A549 (cell line): ENCODE measurements around the gene TMEM132D. TPM values are rescaled to one million over a fixed set of nuclear protein-coding genes. Genes with fewer than 3 reads are reported as not detected.

ENCODE experiments used
- ATAC-seq, 2 experiments: fragments of 200-7000 bp in 1 of 2; fragments of >200 bp in 1 of 2; cut with Nextera tagmentation in 1 of 2; cut with Tn5 transposase in 1 of 2; 3 replicates each; pipeline versions ENCODE4 v1.8.0 to v1.9.1; 2018 to 2020; ENCODE audit warnings: mild to moderate bottlenecking in 1 of 2, moderate library complexity in 1 of 2
- CTCF ChIA-PET: fragments of 300-600 bp; sonication (Branson Sonifier 250); formaldehyde crosslinking; extraction: SDS; loops from one replicate; lab custom pipeline; 2021; ENCODE audit warnings: antibody characterized with exemption, inconsistent platforms; lab: Yijun Ruan, JAX
- POLR2A ChIA-PET: fragments of 350-600 bp; formaldehyde crosslinking; extraction: SDS; loops from one replicate; lab custom pipeline; 2021; ENCODE audit warnings: antibody characterized with exemption, inconsistent platforms; lab: Yijun Ruan, JAX
- DNase-seq, 2 experiments: peaks; one replicate each; pipeline versions ENCODE4 v3.0.0 to v3.0.0-alpha.2; 2011 to 2016; ENCODE audit warnings: low read depth in 1 of 2, low spot score in 1 of 2
- FAIRE-seq: peaks from 2 replicates; lab custom pipeline; 2011; peaks lifted over from hg19 to GRCh38; lab: Jason Lieb, UNC
- H3K27ac ChIP-seq, 2 experiments: fragments of >200 bp; sonication (Bioruptor Twin); formaldehyde crosslinking; 3 replicates each; pipeline ENCODE4 v1.5.1; 2016 to 2017
- H3K4me1 ChIP-seq: fragments of >200 bp; sonication (Bioruptor Twin); formaldehyde crosslinking; 3 replicates; pipeline ENCODE4 v1.6.1; 2016
- H3K4me2 ChIP-seq: fragments of >200 bp; sonication (Bioruptor Twin); formaldehyde crosslinking; 3 replicates; pipeline ENCODE4 v1.6.1; 2016
- H3K4me3 ChIP-seq: fragments of >200 bp; sonication (Bioruptor Twin); formaldehyde crosslinking; 3 replicates; pipeline ENCODE4 v1.5.1; 2016
- H3K9me3 ChIP-seq: fragments of >200 bp; sonication (Bioruptor Twin); formaldehyde crosslinking; 3 replicates; pipeline ENCODE4 v1.6.1; 2016
- CBX2 ChIP-seq: fragments of 200-600 bp; sonication (generic); IDR thresholded peaks from 2 replicates; pipeline ENCODE4 v1.6.1; 2016; ENCODE audit warnings: low read depth, mild to moderate bottlenecking, borderline replicate concordance
- CHD2 ChIP-seq: fragments of 150-350 bp; IDR thresholded peaks from 2 replicates; pipeline ENCODE4 v1.6.1; 2014; ENCODE audit warnings: low read length; ENCODE audit not compliant: partially characterized antibody
- EHF ChIP-seq: fragments of 250-450 bp; sonication (Bioruptor Pico); IDR thresholded peaks from 2 replicates; pipeline ENCODE4 v1.5.0; 2020; ENCODE audit warnings: mild to moderate bottlenecking
- EHMT2 ChIP-seq: fragments of 200-600 bp; sonication (generic); IDR thresholded peaks from 2 replicates; pipeline ENCODE4 v1.6.1; 2016; ENCODE audit warnings: antibody characterized with exemption, low read depth, mild to moderate bottlenecking, moderate library complexity
- FOSB ChIP-seq: fragments of 250-450 bp; sonication (Bioruptor Pico); IDR thresholded peaks from 2 replicates; pipeline ENCODE4 v1.5.0; 2020; ENCODE audit warnings: mild to moderate bottlenecking, moderate library complexity
- FOSL2 ChIP-seq, 2 experiments: fragments of 450-650 bp in 1 of 2; fragments of >200 bp in 1 of 2; sonication (Bioruptor Twin) in 1 of 2; formaldehyde crosslinking; IDR thresholded peaks; 2 replicates each; pipeline versions ENCODE4 v1.5.0 to v1.6.1; 2016 to 2020; ENCODE audit warnings: mild to moderate bottlenecking in 1 of 2, moderate library complexity in 1 of 2
- FOXS1 ChIP-seq: fragments of 250-450 bp; sonication (Bioruptor Pico); IDR thresholded peaks from 2 replicates; pipeline ENCODE4 v1.5.0; 2020; ENCODE audit warnings: mild to moderate bottlenecking, moderate library complexity
- HOXA7 ChIP-seq: fragments of 250-450 bp; sonication (Bioruptor Pico); IDR thresholded peaks from 2 replicates; pipeline ENCODE4 v1.5.0; 2020; ENCODE audit warnings: mild to moderate bottlenecking, moderate library complexity
- HOXB5 ChIP-seq: fragments of 250-450 bp; sonication (Bioruptor Pico); IDR thresholded peaks from 2 replicates; pipeline ENCODE4 v1.5.0; 2020; ENCODE audit warnings: mild to moderate bottlenecking, moderate library complexity
- MAX ChIP-seq: IDR thresholded peaks from 2 replicates; pipeline ENCODE4 v1.6.1; 2012
- MAZ ChIP-seq: fragments of 150-350 bp; IDR thresholded peaks from 2 replicates; pipeline ENCODE4 v1.6.1; 2014; ENCODE audit warnings: antibody characterized with exemption, low read depth, low read length, borderline replicate concordance
- MYC ChIP-seq: IDR thresholded peaks from 2 replicates; pipeline ENCODE4 v1.6.1; 2012; ENCODE audit warnings: mild to moderate bottlenecking, inconsistent platforms, low read length, improper control_type of control experiment, borderline replicate concordance
- NR3C1 ChIP-seq: fragments of >200 bp; sonication (Bioruptor Twin); formaldehyde crosslinking; IDR thresholded peaks from 3 replicates; pipeline ENCODE4 v1.6.1; 2017
- POLR2A ChIP-seq: IDR thresholded peaks from 2 replicates; pipeline ENCODE4 v1.6.1; 2012; ENCODE audit warnings: mild to moderate bottlenecking, low read length
- POLR2AphosphoS2 ChIP-seq: conservative IDR thresholded peaks from 2 replicates; pipeline ENCODE4 v1.6.1; 2012; ENCODE audit warnings: low read length, improper control_type of control experiment, inconsistent platforms
- RARB ChIP-seq: fragments of 250-450 bp; sonication (Bioruptor Pico); IDR thresholded peaks from 2 replicates; pipeline ENCODE4 v1.8.0; 2021; ENCODE audit warnings: mild to moderate bottlenecking, moderate library complexity
- SMC3 ChIP-seq: fragments of >200 bp; sonication (Bioruptor Twin); formaldehyde crosslinking; IDR thresholded peaks from 3 replicates; pipeline ENCODE4 v1.6.1; 2018; ENCODE audit warnings: inconsistent platforms
- SREBF2 ChIP-seq: fragments of 450-650 bp; IDR thresholded peaks from 2 replicates; pipeline ENCODE4 v1.6.1; 2014; ENCODE audit warnings: mild to moderate bottlenecking, moderate library complexity
- USF2 ChIP-seq: fragments of 450-650 bp; IDR thresholded peaks from 2 replicates; pipeline ENCODE4 v1.6.1; 2014; ENCODE audit warnings: antibody characterized with exemption
- WGBS: methylation state at CpG from one replicate; pipeline ENCODE4 v1.1.6; 2017; ENCODE audit errors: missing lambda C conversion rate; 5-methylcytosine and 5-hydroxymethylcytosine counted together
- polyA plus RNA-seq, 4 experiments: library from polyadenylated mRNA; depleted of rRNA in 3 of 4; stranded (reverse); fragments of >200 nt; fragmentation: RNase III in 1 of 4; extraction: RNeasy Plus Mini Kit Qiagen cat#74134 plus additional on column Dnase treatment in 1 of 4; gene quantifications; 2 replicates in 3 of 4; 3 replicates in 1 of 4; pipeline ENCODE4 v1.2.3, GENCODE V29; 2011 to 2017
- TF ChIP-seq, protein P1 (sequence below): fragments of 150-350 bp; IDR thresholded peaks from 2 replicates; pipeline ENCODE4 v1.6.1; 2014; ENCODE audit warnings: low read depth, mild to moderate bottlenecking, low read length
- TF ChIP-seq, protein P2 (sequence below): IDR thresholded peaks from 2 replicates; pipeline ENCODE4 v1.6.1; 2012; ENCODE audit warnings: low read depth, borderline replicate concordance

TMEM132D gene
- polyA plus RNA-seq, 2 of the 4 experiments (the other 2 are of a cell fraction): not detected

DNA sequence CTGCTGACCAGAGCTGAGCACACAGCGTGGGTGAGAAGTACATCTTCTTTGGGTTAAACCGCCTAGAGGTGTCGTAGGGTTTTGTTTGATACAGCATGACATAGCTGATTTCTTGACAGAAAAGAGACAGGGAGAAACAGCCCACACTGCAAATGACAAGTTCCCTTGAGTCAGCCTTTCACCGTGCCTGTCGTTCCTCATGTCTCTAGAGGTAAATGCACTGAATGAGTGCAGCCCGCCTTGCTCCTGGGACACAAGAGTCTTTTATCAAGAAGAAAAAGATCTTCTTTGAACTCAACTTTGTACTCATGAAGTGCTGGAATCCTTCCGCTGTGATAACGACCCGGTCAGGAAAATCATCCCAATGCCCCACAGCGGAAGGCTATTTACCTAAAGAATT lies 77.6 kb downstream of the TMEM132D start:
- POLR2A ChIA-PET: no interaction called here
- 24% methylated on average over 10 of the region's 10 CpGs for WGBS
- no peak overlapping the region for H3K27ac ChIP-seq
- no peak for ATAC-seq
- H3K4me1 ChIP-seq: no peaks in the 10 kb centered on the region
- FAIRE-seq: no peak
- peaks cover 13% of the 10 kb centered on the region; the same call in 1 of the 3 replicates for H3K9me3 ChIP-seq
- CTCF ChIA-PET: no interaction called here
- no peak overlapping the region for H3K4me2 ChIP-seq
- DNase-seq: no peak
- no peak for TF ChIP-seq MYC
- TF ChIP-seq, all 56 proteins: peak for 0
- no peak overlapping the region for H3K4me3 ChIP-seq

GRCh38 chr12:129825316-129825715 lies 78.5 kb downstream of the TMEM132D start:
- 16% methylated on average over 8 of the region's 9 CpGs for WGBS
- Histone ChIP-seq H3K27ac (no peak overlapping the region), H3K4me3 (no peak overlapping the region), H3K4me2 (no peak overlapping the region), H3K4me1 (no peaks in the 10 kb centered on the region)
- POLR2A ChIA-PET: no interaction called here
- FAIRE-seq (no peak), ATAC-seq (no peak)
- CTCF ChIA-PET: no interaction called here
- TF ChIP-seq HOXB5: no peak
- no peak for TF ChIP-seq POLR2A
- no peak for TF ChIP-seq EHMT2
- TF ChIP-seq CHD2: no peak
- no peak for TF ChIP-seq HOXA7 (CRISPR knock-in tag)
- TF ChIP-seq MAX: no peak
- TF ChIP-seq RARB (CRISPR knock-in tag): no peak
- no peak for TF ChIP-seq FOSL2 (IDR thresholded peaks at IDR 0.05)
- TF ChIP-seq FOSL2 (CRISPR knock-in tag; IDR thresholded peaks at IDR 0.05): no peak
- TF ChIP-seq EHF (CRISPR knock-in tag): no peak
- no peak for TF ChIP-seq CBX2
- TF ChIP-seq, protein P1, sequence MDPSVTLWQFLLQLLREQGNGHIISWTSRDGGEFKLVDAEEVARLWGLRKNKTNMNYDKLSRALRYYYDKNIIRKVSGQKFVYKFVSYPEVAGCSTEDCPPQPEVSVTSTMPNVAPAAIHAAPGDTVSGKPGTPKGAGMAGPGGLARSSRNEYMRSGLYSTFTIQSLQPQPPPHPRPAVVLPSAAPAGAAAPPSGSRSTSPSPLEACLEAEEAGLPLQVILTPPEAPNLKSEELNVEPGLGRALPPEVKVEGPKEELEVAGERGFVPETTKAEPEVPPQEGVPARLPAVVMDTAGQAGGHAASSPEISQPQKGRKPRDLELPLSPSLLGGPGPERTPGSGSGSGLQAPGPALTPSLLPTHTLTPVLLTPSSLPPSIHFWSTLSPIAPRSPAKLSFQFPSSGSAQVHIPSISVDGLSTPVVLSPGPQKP: no peak
- no peak for TF ChIP-seq MAZ
- TF ChIP-seq USF2: no peak
- no peak for TF ChIP-seq SREBF2
- no peak for TF ChIP-seq FOSB (CRISPR knock-in tag)
- TF ChIP-seq, all 56 proteins: peak for 0
- peaks cover 12% of the 10 kb centered on the region; the same call in 1 of the 3 replicates for H3K9me3 ChIP-seq
- DNase-seq: no peak

DNA sequence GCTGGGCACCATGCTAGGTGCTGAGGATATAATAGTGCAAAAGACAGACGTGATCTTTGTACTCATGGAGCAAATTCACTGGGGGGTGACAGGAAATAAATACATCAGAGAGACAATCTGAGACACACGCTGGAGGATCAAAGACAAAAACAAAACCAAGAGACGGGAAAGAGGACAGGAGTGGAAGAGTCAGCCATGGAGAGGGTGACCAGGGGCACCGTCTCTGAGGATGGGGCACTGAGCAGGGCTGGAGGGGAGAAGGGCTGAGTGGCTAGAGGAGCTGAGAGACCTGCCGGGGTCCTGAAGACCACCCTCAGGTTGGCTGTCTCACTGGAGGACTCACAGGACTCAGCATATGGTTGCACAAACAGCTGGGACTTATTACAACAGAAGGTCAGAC lies 81.9 kb downstream of the TMEM132D start:
- WGBS: 2% methylated on average over 5 of the region's 5 CpGs
- Histone ChIP-seq H3K4me2 (no peak overlapping the region), H3K4me3 (no peak overlapping the region), H3K27ac (no peak overlapping the region), H3K9me3 (peaks cover 10% of the 10 kb centered on the region; the same call in 1 of the 3 replicates), H3K4me1 (no peaks in the 10 kb centered on the region)
- no peak for ATAC-seq
- no peak for DNase-seq
- ChIA-PET POLR2A (no interaction called here), CTCF (no interaction called here)
- FAIRE-seq: no peak
- TF ChIP-seq, protein P2, sequence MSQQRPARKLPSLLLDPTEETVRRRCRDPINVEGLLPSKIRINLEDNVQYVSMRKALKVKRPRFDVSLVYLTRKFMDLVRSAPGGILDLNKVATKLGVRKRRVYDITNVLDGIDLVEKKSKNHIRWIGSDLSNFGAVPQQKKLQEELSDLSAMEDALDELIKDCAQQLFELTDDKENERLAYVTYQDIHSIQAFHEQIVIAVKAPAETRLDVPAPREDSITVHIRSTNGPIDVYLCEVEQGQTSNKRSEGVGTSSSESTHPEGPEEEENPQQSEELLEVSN: no peak
- TF ChIP-seq NR3C1 (no peak), CBX2 (no peak)

- DNase-seq: no peak
- H3K4me3 ChIP-seq: no peak overlapping the region
- TF ChIP-seq SMC3 (no peak), MYC (no peak), FOXS1 (no peak), POLR2AphosphoS2 (no peak)
- TF ChIP-seq, all 56 proteins: peak for 0
- no peak overlapping the region for H3K27ac ChIP-seq
- ChIA-PET CTCF (no interaction called here), POLR2A (no interaction called here)
- H3K4me2 ChIP-seq: no peak overlapping the region
- WGBS: 15% methylated on average over 12 of the region's 12 CpGs
- H3K4me1 ChIP-seq: no peaks in the 10 kb centered on the region
- H3K9me3 ChIP-seq: 0 out of 3 replicates have a peak, but pooled peaks cover under 1% of the 10 kb centered on the region
- FAIRE-seq (no peak), ATAC-seq (no peak)
Observed at GRCh38 chr12:129819391-129819790, 84.4 kb downstream of the TMEM132D start.
